ENCODE data around the gene RAE1.

The RAE1 gene

DNA sequence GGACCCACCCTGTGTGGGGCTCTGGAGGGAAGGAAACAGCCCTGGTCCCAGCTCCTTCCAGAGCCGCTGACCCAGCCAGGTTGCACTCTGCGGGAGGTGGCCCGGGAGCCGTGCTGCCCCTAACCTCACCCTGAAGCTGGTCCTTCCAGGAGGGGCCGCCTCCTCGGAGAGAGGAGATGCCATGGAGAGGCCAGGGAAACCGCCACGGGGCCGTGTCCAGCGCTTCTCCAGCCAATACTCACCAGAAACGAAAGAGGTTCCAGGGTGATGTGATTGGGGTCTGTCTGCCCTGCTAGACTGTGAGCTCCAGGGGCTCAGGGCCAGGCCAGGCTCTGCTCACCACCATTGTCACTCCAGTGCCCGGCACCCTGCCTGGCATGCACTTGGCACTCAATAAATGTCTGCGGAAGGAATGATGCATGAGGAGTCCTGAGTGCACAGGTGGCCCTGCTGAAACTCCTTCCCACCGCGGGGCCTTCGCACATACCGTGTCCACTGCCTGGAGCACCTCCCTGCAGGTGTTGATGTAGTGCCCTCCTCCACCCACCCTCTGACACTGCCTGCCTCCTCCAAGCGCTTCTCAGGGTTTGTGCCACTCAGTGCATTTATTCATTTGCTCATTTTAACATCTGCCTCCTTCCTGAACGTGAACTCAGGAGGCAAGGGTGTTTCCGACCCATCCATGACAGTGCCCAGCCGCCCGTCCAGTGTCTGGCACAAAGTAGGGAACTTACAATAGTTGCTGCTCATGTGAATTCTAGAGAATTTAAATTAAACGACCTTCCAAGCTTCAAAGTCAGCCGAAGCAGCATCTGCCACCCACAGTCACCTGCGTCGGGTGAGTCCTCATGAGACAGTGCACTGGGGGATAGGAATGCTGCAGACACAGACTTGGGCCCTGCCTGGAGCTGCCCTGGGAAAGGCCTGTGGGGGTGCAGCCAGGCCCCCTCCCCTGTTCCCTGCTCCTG, 70.5 kb downstream of the RAE1 start:
- FAIRE-seq (no peak), DNase-seq (ENCODE audit: insufficient read length, low spot score) (no peak)

DNA sequence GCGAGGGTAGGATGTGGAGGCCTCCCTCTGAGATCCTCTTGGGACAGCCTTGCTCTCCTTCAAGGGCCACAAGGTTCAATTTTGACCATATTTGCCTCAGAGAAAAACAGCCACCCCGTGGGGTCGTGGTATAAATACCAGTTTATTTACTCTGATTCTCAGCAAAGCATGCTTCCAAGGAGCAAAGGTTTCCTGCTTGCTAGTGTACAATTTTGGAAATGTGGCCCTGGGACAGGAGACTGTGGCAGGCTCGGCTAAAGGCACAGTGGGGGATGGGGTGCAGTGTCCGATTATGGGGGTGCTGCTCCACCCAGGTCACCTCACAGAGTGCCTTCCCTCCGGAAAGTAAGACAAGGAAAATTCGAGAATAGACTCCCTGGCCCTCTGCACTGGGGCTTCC, 71.2 kb downstream of the RAE1 start:
- DNase-seq (ENCODE audit: insufficient read length, low spot score), result no peak
- TF ChIP-seq, protein P1, sequence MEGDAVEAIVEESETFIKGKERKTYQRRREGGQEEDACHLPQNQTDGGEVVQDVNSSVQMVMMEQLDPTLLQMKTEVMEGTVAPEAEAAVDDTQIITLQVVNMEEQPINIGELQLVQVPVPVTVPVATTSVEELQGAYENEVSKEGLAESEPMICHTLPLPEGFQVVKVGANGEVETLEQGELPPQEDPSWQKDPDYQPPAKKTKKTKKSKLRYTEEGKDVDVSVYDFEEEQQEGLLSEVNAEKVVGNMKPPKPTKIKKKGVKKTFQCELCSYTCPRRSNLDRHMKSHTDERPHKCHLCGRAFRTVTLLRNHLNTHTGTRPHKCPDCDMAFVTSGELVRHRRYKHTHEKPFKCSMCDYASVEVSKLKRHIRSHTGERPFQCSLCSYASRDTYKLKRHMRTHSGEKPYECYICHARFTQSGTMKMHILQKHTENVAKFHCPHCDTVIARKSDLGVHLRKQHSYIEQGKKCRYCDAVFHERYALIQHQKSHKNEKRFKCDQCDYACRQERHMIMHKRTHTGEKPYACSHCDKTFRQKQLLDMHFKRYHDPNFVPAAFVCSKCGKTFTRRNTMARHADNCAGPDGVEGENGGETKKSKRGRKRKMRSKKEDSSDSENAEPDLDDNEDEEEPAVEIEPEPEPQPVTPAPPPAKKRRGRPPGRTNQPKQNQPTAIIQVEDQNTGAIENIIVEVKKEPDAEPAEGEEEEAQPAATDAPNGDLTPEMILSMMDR (IDR thresholded peaks at IDR 0.05; ENCODE audit: insufficient read depth, missing control alignments), result no peak
- FAIRE-seq, result no peak

More for the DNA sequence above, 70.5 kb downstream of the RAE1 start:
- TF ChIP-seq, protein P1 (IDR thresholded peaks at IDR 0.05; ENCODE audit: insufficient read depth, missing control alignments), result no peak

DNA sequence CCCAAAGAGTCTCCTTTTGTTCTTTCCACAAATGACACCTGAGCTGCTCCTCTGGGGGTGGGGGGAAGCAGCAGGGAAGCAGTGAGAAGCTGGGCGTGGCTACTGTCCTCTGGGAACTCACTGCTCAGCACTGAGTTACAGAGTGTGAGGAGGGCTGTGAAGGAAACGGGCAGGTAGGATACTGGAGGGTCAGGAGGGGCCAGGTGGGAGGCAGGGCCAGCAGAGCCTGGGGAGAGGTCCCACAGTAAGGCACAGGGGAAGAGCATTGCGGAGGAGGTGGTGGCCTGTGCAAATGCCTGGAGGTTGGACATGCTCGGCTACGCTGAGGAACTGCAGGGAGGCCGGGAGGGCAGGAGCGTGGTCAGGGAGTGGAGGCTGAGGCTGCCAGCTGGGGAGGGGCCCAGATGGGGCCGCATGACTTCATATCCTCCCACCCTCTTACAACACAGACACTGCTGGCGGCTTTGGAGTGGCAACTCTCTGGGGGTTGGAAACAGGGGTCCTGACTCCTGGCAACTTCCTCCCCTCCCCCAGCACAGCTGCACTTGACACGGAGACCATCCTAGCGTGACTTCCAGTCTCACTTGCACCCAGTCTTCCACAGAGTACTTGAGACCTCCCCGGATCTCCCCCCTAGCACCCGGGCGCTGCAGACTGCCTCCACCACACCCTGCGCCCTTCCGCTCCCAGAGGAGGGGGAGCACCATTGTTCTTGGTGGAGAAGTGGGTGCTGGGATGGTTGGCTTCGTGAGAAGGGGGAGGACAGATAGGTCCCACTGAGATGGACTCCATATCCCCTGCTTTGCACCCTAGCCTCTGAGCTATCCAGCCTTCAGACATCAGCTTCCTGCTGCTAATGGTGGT, 74.3 kb downstream of the RAE1 start:
- no peak for DNase-seq (ENCODE audit: insufficient read length, low spot score)
- no peak for FAIRE-seq
- TF ChIP-seq, protein P1 (IDR thresholded peaks at IDR 0.05; ENCODE audit: insufficient read depth, missing control alignments), result no peak

DNA sequence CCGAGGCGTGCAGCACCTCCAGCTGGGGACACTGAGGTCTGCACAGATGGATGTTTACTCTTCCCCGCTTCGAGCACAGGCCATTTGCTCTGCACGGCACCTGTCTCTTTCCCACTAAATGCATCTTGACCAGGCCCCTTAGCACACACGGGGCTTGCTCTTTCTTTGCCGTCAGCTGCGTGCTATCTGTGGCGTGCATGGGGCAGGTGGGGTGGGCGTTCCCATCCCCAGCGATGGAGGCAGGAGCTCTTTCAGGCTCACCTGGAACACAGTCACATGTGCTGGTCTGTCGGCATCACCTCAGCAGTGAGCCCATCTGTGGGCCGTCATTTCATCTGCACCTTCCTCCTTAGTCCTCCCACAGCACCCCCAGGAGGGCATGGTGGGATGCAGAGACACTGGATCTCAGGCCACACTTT, 75.2 kb downstream of the RAE1 start:
- FAIRE-seq (no peak), DNase-seq (ENCODE audit: insufficient read length, low spot score) (no peak)
- TF ChIP-seq, protein P1 (IDR thresholded peaks at IDR 0.05; ENCODE audit: insufficient read depth, missing control alignments), result no peak

DNA sequence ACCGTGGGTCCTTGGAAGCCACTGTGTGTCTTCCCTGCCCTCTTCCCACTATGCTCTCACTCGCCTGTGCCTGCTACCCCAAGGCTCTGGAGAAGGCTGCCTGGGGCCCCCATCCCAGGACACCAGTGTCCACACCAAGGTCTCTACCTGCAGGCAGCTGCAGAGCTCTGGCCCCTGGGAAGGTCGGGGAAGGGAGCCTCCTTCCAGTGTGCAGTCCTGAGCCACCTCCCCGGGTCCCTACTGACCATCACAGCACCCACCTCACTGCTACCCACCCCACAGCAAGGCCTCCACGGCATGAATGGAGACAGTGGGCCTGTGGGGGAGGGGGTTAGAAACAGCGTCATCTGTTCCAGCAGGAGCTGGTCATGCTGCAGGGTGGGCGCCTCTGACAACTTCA, 75.8 kb downstream of the RAE1 start:
- DNase-seq (ENCODE audit: insufficient read length, low spot score) (no peak), FAIRE-seq (no peak)
- TF ChIP-seq, protein P1 (IDR thresholded peaks at IDR 0.05; ENCODE audit: insufficient read depth, missing control alignments), result no peak

DNA sequence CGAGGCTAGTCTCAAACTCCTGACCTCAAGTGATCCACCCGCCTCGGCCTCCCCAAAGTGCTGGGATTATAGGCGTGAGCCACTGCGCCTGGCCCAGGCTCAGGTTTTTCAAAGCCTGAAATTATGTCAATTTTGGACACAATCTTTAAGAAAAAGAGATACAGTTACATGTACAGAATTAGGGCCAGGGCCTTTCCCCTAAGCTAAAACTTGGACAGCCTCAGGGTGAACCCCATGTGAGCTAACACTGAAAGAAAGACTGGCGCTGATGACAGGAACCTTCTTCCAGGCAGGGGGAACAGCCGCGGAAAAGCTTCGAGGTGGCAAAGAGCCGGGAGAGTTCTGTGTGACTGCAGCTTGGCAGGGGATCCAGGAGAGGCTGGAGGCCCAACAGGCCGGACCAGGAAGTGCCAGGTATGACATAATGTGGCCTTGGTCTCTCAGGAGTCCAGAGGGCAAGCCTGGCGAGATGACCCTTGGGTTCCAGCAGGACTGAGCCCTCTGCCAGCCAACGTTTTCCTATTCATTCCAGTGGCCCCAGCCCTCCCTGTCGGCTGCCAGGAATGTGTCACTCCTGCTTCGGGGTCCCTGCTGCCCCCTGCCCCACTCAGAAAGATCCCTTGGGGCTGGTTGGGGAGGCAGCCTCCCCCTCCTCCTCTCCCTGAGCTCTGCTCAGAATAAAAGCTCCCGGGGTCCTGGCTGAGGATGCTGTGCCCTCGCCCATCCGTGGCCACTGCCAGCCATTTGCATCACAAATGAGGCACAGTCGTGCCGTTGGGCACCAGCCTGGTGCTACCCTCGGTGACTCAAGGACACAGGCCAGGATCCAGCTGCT, 77.5 kb downstream of the RAE1 start:
- no peak for DNase-seq (ENCODE audit: insufficient read length, low spot score)
- TF ChIP-seq, protein P1 (IDR thresholded peaks at IDR 0.05; ENCODE audit: insufficient read depth, missing control alignments), result no peak
- FAIRE-seq, result no peak

Data from D721Med (cell line).